ENCODE measurements around the gene F12. TPM values are rescaled to one million over a fixed set of nuclear protein-coding genes. Genes with fewer than 3 reads are reported as not detected.

The F12 gene
- total RNA-seq, 1 experiment from 2014 or later = 30.0 TPM

- DNase-seq (ENCODE audit: low read depth, low spot score) (no peak), ATAC-seq (no peak)
- Histone ChIP-seq H2AFZ (ENCODE audit: low read depth, low read length, poor library complexity, severe bottlenecking) (no peak overlapping the region), H4K20me1 (ENCODE audit: insufficient read depth) (no peaks in the 10 kb centered on the region), H3K27me3 (ENCODE audit: insufficient read depth, low read length) (no peaks in the 10 kb centered on the region), H3K9me3 (ENCODE audit: control insufficient read depth in 1 of 2, insufficient read depth in 1 of 2, low read depth in 1 of 2, low read length in 2 of 2) (no peaks in the 10 kb centered on the region), H3K4me1 (ENCODE audit: control insufficient read depth in 1 of 2, insufficient read depth in 2 of 2, low read length in 2 of 2) (peaks cover 19 to 41% of the 10 kb centered on the region in 2 experiments; a peak in 3 of 4 replicates), H3K4me2 (ENCODE audit: low read length) (no peak overlapping the region), H3K79me2 (ENCODE audit: insufficient read depth, low read length) (no peaks in the 10 kb centered on the region), H3K9ac (ENCODE audit: low read length) (no peak overlapping the region), H3K4me3 (replicated peaks in 1 of 2; ENCODE audit: low read depth in 1 of 2, low read length in 2 of 2) (no peak overlapping the region), H3K27ac (ENCODE audit: low read depth, low read length) (no peak overlapping the region), H3K9me2 (ENCODE audit: insufficient read depth) (no peaks in the 10 kb centered on the region), H3K36me3 (ENCODE audit: control insufficient read depth in 1 of 2, insufficient read depth in 2 of 2, low read length in 2 of 2) (no peaks in the 10 kb centered on the region)
- no TSS peak for BruUV-seq (replicated peaks)
- POLR2A ChIA-PET = no interaction called here
- no peak for TF ChIP-seq TCF7L2 (IDR thresholded peaks at IDR 0.05; ENCODE audit: borderline replicate concordance, extremely low read depth, insufficient read depth, insufficient read length)
- no peak for TF ChIP-seq POLR2AphosphoS5 (IDR thresholded peaks at IDR 0.05; ENCODE audit: low read depth, low read length)
- no peak for TF ChIP-seq SIN3A (IDR thresholded peaks at IDR 0.05; ENCODE audit: low read depth)
- no peak for TF ChIP-seq MAX (IDR thresholded peaks at IDR 0.05)
- TF ChIP-seq SRF (IDR thresholded peaks at IDR 0.05; ENCODE audit: low read depth) = no peak
- no peak for TF ChIP-seq SP1 (IDR thresholded peaks at IDR 0.05; ENCODE audit: low read depth)
- TF ChIP-seq YY1 (IDR thresholded peaks at IDR 0.05; ENCODE audit: extremely low read depth, insufficient replicate concordance, low read depth, low read length) = no peak
- TF ChIP-seq CEBPB (IDR thresholded peaks at IDR 0.05; ENCODE audit: low read depth) = no peak
- TF ChIP-seq ZFX (IDR thresholded peaks at IDR 0.05) = no peak
- TF ChIP-seq POLR2A (IDR thresholded peaks at IDR 0.05; ENCODE audit: borderline replicate concordance, extremely low read depth, insufficient read depth, insufficient read length) = no peak
- no peak for TF ChIP-seq ZNF274 (IDR thresholded peaks at IDR 0.05; ENCODE audit: low read depth, low read length)
- no peak for TF ChIP-seq FOSL1 (IDR thresholded peaks at IDR 0.05; ENCODE audit: low read depth)
- TF ChIP-seq RAD21 (IDR thresholded peaks at IDR 0.05; ENCODE audit: low read depth) = no peak
- no peak for TF ChIP-seq ATF3 (IDR thresholded peaks at IDR 0.05)
- intact Hi-C loops (cut with micrococcal nuclease) = no loop called here
- RAD21 ChIA-PET (ENCODE audit: low non-redundant PET in 1 of 2, low total read pairs in 2 of 2, uncharacterized antibody in 2 of 2, unreplicated experiment in 2 of 2) = no interaction called here
- CTCF ChIA-PET = interaction anchor here (1.0 to 1.8 kb wide), 3 partner anchors 26 to 255 kb away, joined by 3 to 5 read pairs (median 3); no protein-coding TSS in a partner anchor
Measured at GRCh38 chr5:177364159-177364962, 45.0 kb downstream of the F12 start.
